COLO668 (cell line): ENCODE data around the gene AHDC1.
"Not testable (repeated sequence)": the region's sequence is repeated elsewhere in the genome, so short reads cannot be mapped to it uniquely, and the experiment has no call there.

ENCODE experiments used
- DNase-seq: peaks from one replicate; lab custom pipeline; 2025; ENCODE audit not compliant: unreplicated experiment; lab: John Stamatoyannopoulos, UW

The AHDC1 gene

GRCh38 chr1:27517907-27518718 lies 85.8 kb downstream of the AHDC1 start:
- DNase-seq, result peak; percentile 33

DNA sequence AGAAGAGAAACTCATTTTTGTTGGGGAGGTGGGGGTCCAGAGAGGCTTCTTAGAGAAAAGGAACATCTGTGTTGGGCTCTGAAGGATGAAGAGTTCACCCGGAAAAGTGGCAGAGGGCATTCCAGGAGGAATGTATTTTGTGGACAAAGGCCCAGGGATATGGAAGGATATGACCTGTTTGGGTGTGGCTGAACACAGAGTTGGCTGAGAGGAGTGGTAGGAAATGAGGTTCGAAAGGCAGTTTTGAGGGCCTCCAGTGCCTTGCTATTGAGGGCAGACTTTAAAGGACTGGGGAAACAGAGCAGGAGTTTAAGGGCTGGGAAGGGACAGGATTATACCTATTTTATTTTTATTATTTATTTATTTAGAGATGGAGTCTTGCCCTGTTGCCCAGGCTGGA lies 86.6 kb downstream of the AHDC1 start:
- DNase-seq, result no peak

DNA sequence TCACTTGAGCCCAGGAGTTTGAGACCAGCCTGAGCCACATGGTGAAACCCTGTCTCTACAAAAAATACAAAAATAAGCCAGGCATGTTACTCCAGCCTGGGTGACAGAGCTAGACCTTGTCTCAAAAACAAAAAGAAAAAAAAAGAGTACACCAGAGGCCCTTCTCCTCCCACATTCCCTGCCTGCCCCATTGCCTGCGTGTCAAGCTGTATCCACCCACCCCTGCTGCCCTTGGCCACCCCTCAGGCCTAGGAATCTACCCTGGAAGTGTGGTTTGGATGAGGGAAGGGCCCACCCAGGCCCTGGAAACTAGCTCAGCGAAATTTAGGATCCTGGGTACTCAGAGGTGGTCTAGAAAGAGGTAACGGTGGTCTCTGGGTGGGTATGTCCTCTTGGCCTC lies 88.3 kb downstream of the AHDC1 start:
- no peak for DNase-seq

DNA sequence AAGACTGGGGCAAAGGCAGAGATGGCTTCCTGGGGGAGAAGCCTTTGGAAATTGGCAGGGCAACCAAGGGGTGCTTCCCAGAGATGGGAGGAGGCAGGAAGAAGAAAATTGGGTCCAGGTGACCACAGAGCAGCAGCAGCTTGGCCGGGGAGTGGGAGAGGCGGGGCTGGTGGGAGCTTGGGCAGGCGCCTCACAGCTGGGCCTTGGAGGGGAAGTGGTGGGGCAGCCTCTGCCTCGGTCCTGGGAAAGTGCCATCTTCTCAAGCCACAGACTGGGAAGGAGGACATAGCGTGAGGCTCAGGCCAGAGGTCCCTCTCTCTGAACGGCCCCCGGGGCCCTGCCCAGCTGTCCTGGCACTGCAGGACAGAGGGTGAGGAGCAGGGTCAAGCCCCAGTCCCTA lies 90.0 kb downstream of the AHDC1 start:
- DNase-seq, result no peak

DNA sequence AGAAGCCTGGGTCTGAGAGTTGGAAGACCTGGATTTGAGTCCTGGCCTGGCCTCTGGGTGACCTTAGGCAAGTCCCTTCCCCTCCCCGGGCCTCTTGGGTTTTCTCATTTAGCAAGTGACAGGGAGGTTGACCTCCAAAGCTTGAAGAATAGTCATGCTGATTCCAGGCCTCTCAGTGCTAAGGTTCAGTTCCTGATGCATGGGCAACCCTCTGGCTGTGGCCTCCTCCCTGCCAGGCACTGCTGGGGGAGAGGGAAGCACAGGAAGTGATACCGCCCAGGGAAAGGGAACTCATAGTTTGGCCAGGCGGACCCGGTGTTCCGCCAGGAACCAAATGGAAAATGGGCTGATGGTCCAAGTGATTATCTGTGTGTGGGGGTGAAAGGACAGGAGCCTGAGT lies 90.4 kb downstream of the AHDC1 start:
- no peak for DNase-seq

GRCh38 chr1:27509127-27510080 lies 94.5 kb downstream of the AHDC1 start:
- DNase-seq, result no peak

GRCh38 chr1:27507960-27508665 lies 95.8 kb downstream of the AHDC1 start:
- no peak for DNase-seq

DNA sequence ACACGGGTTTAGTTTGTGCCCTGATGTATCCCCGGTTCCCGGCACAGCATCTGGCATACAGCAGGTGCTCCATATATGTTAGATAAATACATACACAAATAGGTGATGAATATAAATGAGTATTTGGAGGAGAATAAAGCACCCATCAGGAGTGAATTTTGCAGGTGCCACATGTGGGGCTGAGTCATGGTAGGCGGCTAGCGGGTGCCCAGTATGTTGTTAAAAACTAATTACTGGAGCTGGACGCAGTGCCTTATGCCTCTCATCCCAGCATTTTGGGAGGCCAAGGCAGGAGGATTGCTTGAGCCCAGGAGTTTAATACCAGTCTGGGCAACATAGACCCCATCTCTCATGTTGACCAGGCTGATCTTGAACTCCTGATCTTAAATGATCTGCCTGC lies 97.2 kb downstream of the AHDC1 start:
- DNase-seq, result peak; percentile 76

DNA sequence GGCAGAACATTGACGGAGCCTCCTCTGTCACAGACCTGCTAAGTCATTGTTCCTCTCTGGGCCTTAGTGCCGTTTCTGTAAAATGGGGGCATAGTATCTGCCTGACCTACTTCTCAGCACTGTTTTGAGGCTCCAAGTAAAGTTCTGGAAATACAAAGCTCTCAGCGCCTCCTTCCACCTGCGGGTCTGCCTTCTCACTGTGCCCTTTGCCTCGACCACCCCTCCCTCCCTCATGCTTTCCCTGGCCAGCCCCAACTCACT lies 98.6 kb downstream of the AHDC1 start:
- DNase-seq, result no peak

DNA sequence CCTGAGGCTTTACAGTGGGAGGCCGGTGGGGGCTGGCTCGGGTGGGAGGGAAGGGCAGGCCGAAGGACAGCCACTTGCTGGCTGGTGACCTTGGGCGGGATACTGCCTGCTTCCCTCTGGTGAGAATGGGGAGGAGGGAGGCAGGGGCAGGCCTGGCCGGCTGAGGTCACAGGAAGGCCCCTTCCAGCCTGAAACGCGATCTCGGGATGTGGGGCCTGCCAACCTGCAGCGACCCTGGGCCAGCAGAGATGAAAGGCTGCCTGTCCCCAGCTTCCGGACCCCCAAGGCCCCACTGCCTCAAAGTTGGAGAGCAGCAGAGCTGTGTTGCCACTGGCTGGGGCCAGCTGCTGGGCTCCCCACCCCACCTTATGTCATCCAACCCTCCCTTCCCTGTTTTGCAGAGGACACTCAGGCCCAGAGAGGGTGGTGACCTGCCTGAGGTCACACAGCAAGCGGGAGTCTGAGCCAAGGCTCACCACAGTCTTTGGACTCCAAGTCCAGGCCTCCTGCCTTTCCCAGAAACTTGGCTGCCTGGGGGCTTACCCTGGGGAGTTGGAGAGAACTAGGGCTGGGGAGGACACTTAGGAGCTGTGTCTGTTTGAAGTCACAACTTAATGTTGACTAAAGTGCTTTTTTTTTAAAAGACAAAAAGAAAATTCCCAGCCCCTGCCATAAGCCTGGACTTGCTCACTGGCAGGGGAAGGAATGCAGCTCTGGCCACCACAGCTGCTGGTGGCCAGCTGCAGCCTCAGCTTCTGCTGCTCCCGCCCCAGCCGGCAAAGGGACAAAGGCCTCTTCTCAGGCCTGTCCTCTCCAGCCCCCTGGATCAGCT lies 99.1 kb downstream of the AHDC1 start:
- DNase-seq, result peak; percentile 73

GRCh38 chr1:27503844-27504587 lies 99.9 kb downstream of the AHDC1 start:
- DNase-seq, result no peak

DNA sequence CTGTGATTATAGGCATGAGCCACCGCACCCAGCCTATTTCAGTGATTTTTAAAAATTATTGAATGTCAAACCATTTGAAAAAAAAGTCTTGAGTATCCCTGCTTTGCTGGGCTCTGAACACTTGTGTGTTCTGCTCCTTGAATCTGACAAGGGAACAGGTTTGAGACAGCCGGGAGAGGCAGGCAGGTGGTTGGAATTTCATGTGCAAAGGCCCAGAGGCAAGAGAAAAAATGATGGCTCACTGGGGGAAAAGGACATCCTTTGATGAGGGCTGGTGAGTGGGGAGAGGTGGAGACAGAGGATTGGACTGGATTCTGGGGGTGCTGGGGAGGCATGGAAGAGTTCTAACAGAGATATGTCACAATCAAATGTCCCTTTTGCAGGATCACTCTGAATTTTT lies 100.9 kb downstream of the AHDC1 start:
- DNase-seq, result no peak

GRCh38 chr1:27501159-27501558 lies 102.8 kb downstream of the AHDC1 start:
- not testable (repeated sequence) for DNase-seq

DNA sequence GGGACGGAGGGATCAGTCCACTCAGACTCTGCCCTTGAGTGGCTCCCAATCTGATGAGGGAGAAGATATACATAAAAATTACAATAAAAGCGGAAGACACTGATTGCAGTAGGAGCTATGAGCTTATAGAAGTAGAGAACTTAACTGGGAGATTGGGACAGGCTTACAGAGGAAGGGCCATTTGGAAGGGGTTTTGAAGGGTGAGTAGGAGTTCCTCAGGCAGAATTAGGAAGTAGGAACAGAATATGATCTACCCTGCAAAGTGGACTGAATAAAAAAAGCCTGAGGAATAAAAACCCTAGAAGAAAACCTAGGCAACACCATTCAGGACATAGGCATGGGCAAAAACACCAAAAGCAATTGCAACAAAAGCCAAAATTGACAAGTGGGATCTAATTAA lies 104.8 kb downstream of the AHDC1 start:
- no peak for DNase-seq

DNA sequence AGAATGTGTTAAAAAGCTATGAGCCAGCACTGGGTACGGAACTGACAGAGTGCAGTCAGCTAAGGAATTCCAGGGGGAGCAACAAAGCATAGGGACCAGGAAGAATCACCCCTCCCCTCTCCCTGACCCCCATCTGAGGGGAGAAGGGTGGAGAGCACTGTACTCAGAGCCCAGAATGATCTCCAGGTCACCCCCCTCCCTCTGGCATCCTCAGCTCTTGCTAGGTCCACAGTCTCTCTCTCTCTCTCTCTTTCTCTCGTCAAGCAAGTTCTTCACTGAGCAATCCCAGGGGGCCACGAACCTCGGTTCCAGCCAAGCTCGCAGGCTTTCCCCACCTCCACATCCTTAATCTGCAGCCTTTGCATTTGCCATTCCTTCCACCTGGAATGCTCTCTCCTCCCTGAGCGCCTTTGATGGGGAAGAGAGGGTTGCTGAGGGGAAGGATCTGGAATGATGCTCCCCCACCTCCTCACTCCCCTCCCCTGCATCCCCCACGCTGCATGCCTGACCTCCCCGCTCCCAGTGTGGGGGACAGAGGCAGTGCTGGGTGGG lies 107.3 kb downstream of the AHDC1 start:
- DNase-seq, result no peak

GRCh38 chr1:27492796-27493195 lies 111.1 kb downstream of the AHDC1 start:
- DNase-seq, result no peak

DNA sequence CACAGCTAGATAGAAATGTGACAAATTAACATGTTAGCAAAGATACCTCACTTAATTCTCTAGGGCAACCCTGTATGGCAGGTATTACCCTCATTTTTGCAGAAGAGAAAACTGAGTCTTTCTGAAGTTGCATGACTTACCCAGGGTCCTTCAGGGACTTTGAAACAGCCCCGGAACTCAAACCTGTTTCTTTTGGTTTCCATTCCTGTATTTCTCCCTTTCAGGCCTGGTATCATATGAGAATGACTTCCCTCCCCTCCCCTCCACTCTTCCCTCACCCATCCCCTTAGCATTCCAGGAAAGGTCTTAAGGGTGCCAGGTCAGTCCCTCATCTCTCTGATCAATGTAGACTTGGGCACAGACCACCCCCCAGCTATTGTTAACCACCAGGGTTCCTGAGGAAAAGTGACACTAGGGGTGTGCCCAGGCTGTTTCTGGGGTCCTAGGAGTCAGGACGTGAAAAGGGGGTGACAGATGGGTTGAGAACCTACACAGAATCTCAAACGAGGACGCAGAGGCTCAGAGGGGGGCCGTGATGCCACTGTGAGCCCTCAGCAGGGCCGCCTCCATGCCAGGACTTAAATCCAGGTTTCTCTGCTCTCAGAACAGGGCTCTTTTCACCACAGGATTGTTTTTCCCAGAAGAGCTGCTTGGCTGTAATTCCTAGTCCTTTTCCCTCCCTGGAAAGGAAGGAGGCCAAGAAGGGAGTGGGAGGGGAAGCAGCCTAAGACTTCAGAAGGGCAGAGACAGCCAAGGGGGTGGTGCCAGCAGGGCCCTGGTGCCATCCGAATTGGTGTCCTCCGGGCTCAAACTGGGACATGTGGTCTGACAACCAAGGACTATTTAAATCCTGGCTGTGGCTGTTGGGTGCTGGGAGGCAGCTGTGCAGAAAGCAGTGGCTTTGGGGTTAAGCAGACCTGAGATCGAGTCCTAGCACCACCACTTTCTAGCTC lies 111.9 kb downstream of the AHDC1 start:
- DNase-seq, result no peak

DNA sequence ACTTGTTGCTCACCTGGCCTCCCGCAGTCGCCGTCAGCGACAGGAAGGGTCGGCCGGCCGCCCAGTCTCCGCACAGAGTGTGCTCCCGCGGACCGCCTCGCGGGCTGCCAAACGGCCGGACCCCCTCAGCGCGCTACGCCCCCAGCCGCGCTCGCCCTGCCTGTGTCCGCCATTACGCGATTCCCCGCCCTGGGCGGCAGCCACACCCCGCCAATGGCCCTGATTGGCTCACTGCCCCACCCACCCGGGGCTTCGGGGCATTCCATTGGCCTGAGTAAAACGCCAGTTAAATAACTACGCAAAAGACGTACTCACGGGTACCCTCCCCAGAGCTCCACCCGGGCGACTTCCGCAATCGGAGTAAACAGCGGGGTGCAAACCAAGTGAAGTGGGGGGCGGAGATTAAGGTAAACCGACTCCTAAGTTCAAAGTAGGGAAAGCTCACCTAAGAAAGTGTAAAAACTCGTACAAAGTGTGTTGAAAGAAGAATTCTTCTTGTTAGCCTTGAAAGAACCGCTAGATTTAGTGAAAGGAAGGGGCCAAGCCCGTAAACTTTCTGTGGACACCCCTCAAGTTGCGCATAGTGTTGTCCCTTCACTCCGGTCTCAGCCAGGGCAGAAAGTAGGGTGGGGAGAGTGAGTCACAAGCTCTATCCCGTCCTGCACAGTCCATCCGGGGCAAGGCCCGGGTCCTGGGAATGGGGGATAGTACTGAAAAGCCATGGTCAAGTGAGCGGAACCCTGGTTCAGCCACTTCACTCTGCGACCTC lies 113.8 kb downstream of the AHDC1 start, which contains the start of gene WASF2:
TSS of gene WASF2 (minus strand) at position 195 of the 769 bp plus-strand sequence. CDS start 61,277 bp downstream, outside the sequence.
- DNase-seq, result peak; percentile 99
